ENCODE data around the gene METTL17. TPM values are rescaled to one million over a fixed set of nuclear protein-coding genes. Genes with fewer than 3 reads are reported as not detected.
A peak's percentile ranks its signal among the peaks of the same experiment; 100 is the strongest.

METTL17 gene
- total and polyA plus RNA-seq, 2 of the 13 experiments (the other 11 are each of a cell fraction or from before 2014, with no cell fraction given), result 122 to 199 TPM

- TF ChIP-seq, protein P1, sequence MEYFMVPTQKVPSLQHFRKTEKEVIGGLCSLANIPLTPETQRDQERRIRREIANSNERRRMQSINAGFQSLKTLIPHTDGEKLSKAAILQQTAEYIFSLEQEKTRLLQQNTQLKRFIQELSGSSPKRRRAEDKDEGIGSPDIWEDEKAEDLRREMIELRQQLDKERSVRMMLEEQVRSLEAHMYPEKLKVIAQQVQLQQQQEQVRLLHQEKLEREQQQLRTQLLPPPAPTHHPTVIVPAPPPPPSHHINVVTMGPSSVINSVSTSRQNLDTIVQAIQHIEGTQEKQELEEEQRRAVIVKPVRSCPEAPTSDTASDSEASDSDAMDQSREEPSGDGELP (IDR thresholded peaks at IDR 0.05; ENCODE audit: borderline replicate concordance, low read depth), result no peak; the same call in 1 of the 2 replicates
- TF ChIP-seq SMARCE1 (IDR thresholded peaks at IDR 0.05; ENCODE audit: borderline replicate concordance), result no peak
- TF ChIP-seq, protein P2, sequence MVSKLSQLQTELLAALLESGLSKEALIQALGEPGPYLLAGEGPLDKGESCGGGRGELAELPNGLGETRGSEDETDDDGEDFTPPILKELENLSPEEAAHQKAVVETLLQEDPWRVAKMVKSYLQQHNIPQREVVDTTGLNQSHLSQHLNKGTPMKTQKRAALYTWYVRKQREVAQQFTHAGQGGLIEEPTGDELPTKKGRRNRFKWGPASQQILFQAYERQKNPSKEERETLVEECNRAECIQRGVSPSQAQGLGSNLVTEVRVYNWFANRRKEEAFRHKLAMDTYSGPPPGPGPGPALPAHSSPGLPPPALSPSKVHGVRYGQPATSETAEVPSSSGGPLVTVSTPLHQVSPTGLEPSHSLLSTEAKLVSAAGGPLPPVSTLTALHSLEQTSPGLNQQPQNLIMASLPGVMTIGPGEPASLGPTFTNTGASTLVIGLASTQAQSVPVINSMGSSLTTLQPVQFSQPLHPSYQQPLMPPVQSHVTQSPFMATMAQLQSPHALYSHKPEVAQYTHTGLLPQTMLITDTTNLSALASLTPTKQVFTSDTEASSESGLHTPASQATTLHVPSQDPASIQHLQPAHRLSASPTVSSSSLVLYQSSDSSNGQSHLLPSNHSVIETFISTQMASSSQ (IDR thresholded peaks at IDR 0.05; ENCODE audit: low read depth), result no peak
- TF ChIP-seq, protein P2 (CRISPR knock-in tag; IDR thresholded peaks at IDR 0.05; ENCODE audit: borderline replicate concordance), result no peak
- no peak for TF ChIP-seq HNRNPH1 (optimal IDR thresholded peaks at IDR 0.05; ENCODE audit: low read depth, low read length)
- no peak for TF ChIP-seq ZKSCAN5 (CRISPR knock-in tag; IDR thresholded peaks at IDR 0.05)
- TF ChIP-seq ZFP1 (CRISPR knock-in tag; IDR thresholded peaks at IDR 0.05), result peak; percentile 11; the same call in 1 of the 2 replicates
- TF ChIP-seq KLF11 (CRISPR knock-in tag; IDR thresholded peaks at IDR 0.05), result no peak
- no peak for TF ChIP-seq MEIS1 (CRISPR knock-in tag; IDR thresholded peaks at IDR 0.05; ENCODE audit: borderline replicate concordance)
- TF ChIP-seq E2F2 (CRISPR knock-in tag; IDR thresholded peaks at IDR 0.05; ENCODE audit: borderline replicate concordance), result no peak
- TF ChIP-seq ISL2 (CRISPR knock-in tag; IDR thresholded peaks at IDR 0.05), result no peak
- TF ChIP-seq ATAD3A (CRISPR knock-in tag; IDR thresholded peaks at IDR 0.05), result no peak
- TF ChIP-seq ZNF205 (CRISPR knock-in tag; IDR thresholded peaks at IDR 0.05), result no peak
- TF ChIP-seq MAF1 (CRISPR knock-in tag; IDR thresholded peaks at IDR 0.05; ENCODE audit: borderline replicate concordance), result no peak
- no peak for TF ChIP-seq NFYC (CRISPR knock-in tag; IDR thresholded peaks at IDR 0.05)
- no peak for TF ChIP-seq ZNF350 (CRISPR knock-in tag; IDR thresholded peaks at IDR 0.05; ENCODE audit: borderline replicate concordance, low read depth)
- no peak for TF ChIP-seq DR1 (CRISPR knock-in tag; IDR thresholded peaks at IDR 0.05)
- TF ChIP-seq ARID5B (CRISPR knock-in tag; IDR thresholded peaks at IDR 0.05), result no peak
- no peak for TF ChIP-seq ZNF570 (CRISPR knock-in tag; IDR thresholded peaks at IDR 0.05; ENCODE audit: borderline replicate concordance)
- TF ChIP-seq TARDBP (CRISPR knock-in tag; IDR thresholded peaks at IDR 0.05), result no peak
- TF ChIP-seq ASH2L (IDR thresholded peaks at IDR 0.05; ENCODE audit: insufficient read length, low read depth, low read length), result peak; percentile 6
- no peak for TF ChIP-seq ZBTB7A (CRISPR knock-in tag; IDR thresholded peaks at IDR 0.05)
- no peak for TF ChIP-seq ARNTL (CRISPR knock-in tag; IDR thresholded peaks at IDR 0.05)
These were observed 18.1 kb upstream of the METTL17 start (continued) for GRCh38 chr14:20971705-20972021.

Measured in HepG2 (cell line).